Subcutaneous abdominal adipose tissue (tissue), 5 donors: ENCODE measurements around the gene SUN5.

Experiments used
- H3K27ac ChIP-seq: one replicate; pipeline ENCODE4 v1.7.0; 2013; ENCODE audit warnings: low read depth, mild to moderate bottlenecking, inconsistent platforms, low read length, moderate library complexity
- H3K27me3 ChIP-seq, 5 donors: one replicate each; pipeline ENCODE4 v1.7.0; 2013; ENCODE audit warnings: low read length in 5 of 5, inconsistent platforms in 1 of 5; ENCODE audit not compliant: control insufficient read depth in 5 of 5, insufficient read depth in 4 of 5
- H3K36me3 ChIP-seq, 5 donors: one replicate each; pipeline ENCODE4 v1.7.0; 2013; ENCODE audit warnings: low read length in 5 of 5; ENCODE audit not compliant: control insufficient read depth in 5 of 5, insufficient read depth in 5 of 5
- H3K4me1 ChIP-seq, 5 donors: one replicate each; pipeline ENCODE4 v1.7.0; 2013; ENCODE audit warnings: low read length in 5 of 5, mild to moderate bottlenecking in 3 of 5, moderate library complexity in 1 of 5; ENCODE audit not compliant: control insufficient read depth in 5 of 5, insufficient read depth in 5 of 5
- H3K4me3 ChIP-seq, 5 donors: one replicate each; pipeline ENCODE4 v1.7.0; 2013; ENCODE audit warnings: low read length in 5 of 5, low read depth in 1 of 5
- H3K9ac ChIP-seq, 5 donors: one replicate each; pipeline ENCODE4 v1.7.0; 2013; ENCODE audit warnings: low read length in 5 of 5, mild to moderate bottlenecking in 4 of 5, moderate library complexity in 3 of 5
- H3K9me3 ChIP-seq, 5 donors: one replicate each; pipeline ENCODE4 v1.7.0; 2013; ENCODE audit warnings: low read length in 5 of 5; ENCODE audit not compliant: control insufficient read depth in 5 of 5
- donor health status: healthy.
- donor health status: healthy.
- donor health status: healthy.
- donor health status: healthy.
- donor health status: healthy.

The SUN5 gene

GRCh38 chr20:32995802-32996201, 8.4 kb downstream of the SUN5 start:
- peaks cover 0 to 4% (median 0%) of the 10 kb centered on the region in 5 donors for H3K27me3 ChIP-seq
- no peak overlapping the region for H3K9ac ChIP-seq
- H3K36me3 ChIP-seq, result no peaks in the 10 kb centered on the region
- H3K27ac ChIP-seq, result no peak overlapping the region
- peaks cover 0 to 9% (median 6%) of the 10 kb centered on the region in 5 donors for H3K4me1 ChIP-seq
- peaks cover 0 to 8% (median 3%) of the 10 kb centered on the region in 5 donors for H3K9me3 ChIP-seq
- H3K4me3 ChIP-seq, result no peak overlapping the region

GRCh38 chr20:32993496-32994050, 10.7 kb downstream of the SUN5 start:
- Histone ChIP-seq H3K4me3 (no peak overlapping the region), H3K4me1 (no peaks in the 10 kb centered on the region), H3K9me3 (peaks cover 0 to 13% (median 3%) of the 10 kb centered on the region in 5 donors), H3K9ac (no peak overlapping the region), H3K27me3 (peaks cover 4 to 12% (median 10%) of the 10 kb centered on the region in 5 donors), H3K27ac (no peak overlapping the region), H3K36me3 (no peaks in the 10 kb centered on the region)

GRCh38 chr20:32991792-32992641, 12.2 kb downstream of the SUN5 start:
- Histone ChIP-seq H3K27me3 (peaks cover 4 to 14% (median 12%) of the 10 kb centered on the region in 5 donors), H3K4me3 (no peak overlapping the region), H3K36me3 (no peaks in the 10 kb centered on the region), H3K4me1 (no peaks in the 10 kb centered on the region), H3K9me3 (peaks cover 0 to 13% (median 3%) of the 10 kb centered on the region in 5 donors), H3K9ac (no peak overlapping the region), H3K27ac (no peak overlapping the region)

GRCh38 chr20:32991383-32991782, 12.8 kb downstream of the SUN5 start:
- H3K9me3 ChIP-seq, result peaks cover 0 to 13% (median 3%) of the 10 kb centered on the region in 5 donors
- no peaks in the 10 kb centered on the region for H3K4me1 ChIP-seq
- H3K27me3 ChIP-seq, result peaks cover 4 to 20% (median 12%) of the 10 kb centered on the region in 5 donors
- H3K36me3 ChIP-seq, result no peaks in the 10 kb centered on the region
- no peak overlapping the region for H3K4me3 ChIP-seq
- H3K27ac ChIP-seq, result no peak overlapping the region
- H3K9ac ChIP-seq, result no peak overlapping the region

- H3K4me3 ChIP-seq, result no peak overlapping the region
- H3K4me1 ChIP-seq, result no peaks in the 10 kb centered on the region
- H3K27ac ChIP-seq, result no peak overlapping the region
- H3K9me3 ChIP-seq, result peaks cover 0 to 11% (median 2%) of the 10 kb centered on the region in 5 donors
- H3K36me3 ChIP-seq, result no peaks in the 10 kb centered on the region
- peaks cover 4 to 21% (median 18%) of the 10 kb centered on the region in 5 donors for H3K27me3 ChIP-seq
- H3K9ac ChIP-seq, result no peak overlapping the region
These were observed 13.8 kb downstream of the SUN5 start for GRCh38 chr20:32990426-32990825.

GRCh38 chr20:32989507-32990283, 14.5 kb downstream of the SUN5 start:
- no peaks in the 10 kb centered on the region for H3K36me3 ChIP-seq
- peaks cover 4 to 21% (median 18%) of the 10 kb centered on the region in 5 donors for H3K27me3 ChIP-seq
- H3K9me3 ChIP-seq, result peaks cover 0 to 5% (median 0%) of the 10 kb centered on the region in 5 donors
- H3K4me1 ChIP-seq, result no peaks in the 10 kb centered on the region
- no peak overlapping the region for H3K27ac ChIP-seq
- H3K9ac ChIP-seq, result no peak overlapping the region
- H3K4me3 ChIP-seq, result no peak overlapping the region

GRCh38 chr20:32988008-32988407, 16.2 kb downstream of the SUN5 start:
- H3K27me3 ChIP-seq, result peaks cover 4 to 21% (median 18%) of the 10 kb centered on the region in 5 donors
- no peak overlapping the region for H3K4me3 ChIP-seq
- no peaks in the 10 kb centered on the region for H3K36me3 ChIP-seq
- H3K9ac ChIP-seq, result no peak overlapping the region
- peaks cover 0 to 5% (median 0%) of the 10 kb centered on the region in 5 donors for H3K9me3 ChIP-seq
- H3K4me1 ChIP-seq, result no peaks in the 10 kb centered on the region
- no peak overlapping the region for H3K27ac ChIP-seq

- H3K27me3 ChIP-seq, result peaks cover 4 to 21% (median 18%) of the 10 kb centered on the region in 5 donors
- H3K4me1 ChIP-seq, result no peaks in the 10 kb centered on the region
- H3K36me3 ChIP-seq, result no peaks in the 10 kb centered on the region
- no peak overlapping the region for H3K27ac ChIP-seq
- H3K9me3 ChIP-seq, result peaks cover 0 to 5% (median 0%) of the 10 kb centered on the region in 5 donors
- H3K4me3 ChIP-seq, result no peak overlapping the region
- H3K9ac ChIP-seq, result no peak overlapping the region
These were observed 17.0 kb downstream of the SUN5 start for GRCh38 chr20:32987044-32987825.

- no peak overlapping the region for H3K27ac ChIP-seq
These were observed 17.8 kb downstream of the SUN5 start for GRCh38 chr20:32986331-32986966.

More at GRCh38 chr20:32986331-32986966, 17.8 kb downstream of the SUN5 start:
- Histone ChIP-seq H3K9me3 (peaks cover 0 to 5% (median 0%) of the 10 kb centered on the region in 5 donors), H3K4me3 (no peak overlapping the region), H3K4me1 (no peaks in the 10 kb centered on the region), H3K9ac (no peak overlapping the region), H3K27me3 (peaks cover 4 to 21% (median 15%) of the 10 kb centered on the region in 5 donors), H3K36me3 (no peaks in the 10 kb centered on the region)
